ENCODE data around the gene KCNQ2.

- TF ChIP-seq CTCF (IDR thresholded peaks at IDR 0.05), result no peak
- no peak for TF ChIP-seq POLR2A (IDR thresholded peaks at IDR 0.05)
Measured at GRCh38 chr20:63484236-63484635, 11.8 kb upstream of the KCNQ2 start.

Measured in ovary (tissue), 3 donors.